Fibroblast of skin of left biceps (primary cell): ENCODE data around the gene HS2ST1.
"Not testable (repeated sequence)": the region's sequence is repeated elsewhere in the genome, so short reads cannot be mapped to it uniquely, and the experiment has no call there.

ENCODE experiments used
- DNase-seq, 2 experiments: peaks; one replicate each; pipeline ENCODE4 v3.0.0-alpha.2; 2013; ENCODE audit warnings: low read depth in 2 of 2

HS2ST1 gene

DNA sequence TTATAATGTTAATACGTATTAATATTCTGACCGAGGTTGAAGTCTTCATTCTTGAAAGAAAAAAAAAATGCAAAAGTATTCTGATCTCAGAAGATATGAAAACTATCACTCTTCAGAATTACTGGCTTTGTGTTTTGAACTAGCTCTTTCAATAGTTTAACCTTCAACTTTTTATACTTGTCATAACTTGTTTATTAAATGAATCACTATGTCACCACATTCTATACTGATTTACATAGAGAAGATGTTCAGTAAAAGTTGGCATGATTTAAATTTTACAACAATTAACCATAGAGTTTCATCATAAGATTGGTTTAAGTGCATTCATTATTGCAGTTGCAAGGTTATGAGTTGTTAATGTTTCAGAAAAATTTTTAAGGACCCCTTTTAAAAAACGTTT is 57.3 kb downstream of the HS2ST1 start:
- DNase-seq = no peak

DNA sequence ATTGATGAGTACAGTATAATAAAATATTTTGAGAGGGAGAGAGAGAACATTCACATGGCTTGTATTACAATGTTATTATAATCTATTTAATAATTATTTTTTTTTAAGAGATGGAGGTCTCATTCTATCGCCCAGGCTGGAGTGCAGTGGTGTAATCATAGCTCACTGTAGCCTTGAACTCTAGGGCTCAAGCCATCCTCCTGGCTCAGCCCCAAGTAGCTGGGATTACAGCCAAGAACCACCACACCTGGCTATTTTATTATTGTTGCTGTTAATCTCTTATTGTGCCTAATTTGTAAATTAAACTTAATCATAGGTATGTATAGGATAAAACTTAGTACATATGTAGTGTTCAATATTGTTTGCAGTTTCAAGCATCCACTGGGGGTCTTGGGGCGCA is 57.8 kb downstream of the HS2ST1 start:
- no peak for DNase-seq

DNA sequence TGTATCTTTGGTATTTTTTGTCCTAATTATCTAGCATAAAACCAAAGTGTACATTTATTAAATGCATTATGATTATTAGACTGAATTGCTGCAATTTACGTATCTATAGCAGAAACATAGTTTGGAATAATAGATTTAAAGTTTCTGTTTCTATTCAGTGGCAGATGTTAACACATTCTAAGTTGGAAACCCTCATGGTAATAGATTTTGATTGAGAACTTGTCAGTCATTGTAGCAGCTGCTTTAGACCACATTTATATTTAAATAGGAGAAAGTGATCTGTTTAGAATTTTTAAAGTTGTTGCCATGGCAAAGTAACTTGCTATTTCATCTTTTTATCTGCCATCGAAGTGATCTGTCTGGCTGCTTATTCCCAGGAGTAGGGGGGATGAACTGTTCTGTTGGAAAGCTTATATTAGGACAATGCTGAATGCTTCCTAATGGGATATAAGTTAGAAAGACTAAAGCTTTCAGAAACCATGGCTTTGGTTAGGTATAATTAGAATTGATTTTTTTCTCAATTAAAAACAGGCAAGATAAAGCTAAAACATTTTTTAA is 61.6 kb downstream of the HS2ST1 start:
- no peak for DNase-seq

DNA sequence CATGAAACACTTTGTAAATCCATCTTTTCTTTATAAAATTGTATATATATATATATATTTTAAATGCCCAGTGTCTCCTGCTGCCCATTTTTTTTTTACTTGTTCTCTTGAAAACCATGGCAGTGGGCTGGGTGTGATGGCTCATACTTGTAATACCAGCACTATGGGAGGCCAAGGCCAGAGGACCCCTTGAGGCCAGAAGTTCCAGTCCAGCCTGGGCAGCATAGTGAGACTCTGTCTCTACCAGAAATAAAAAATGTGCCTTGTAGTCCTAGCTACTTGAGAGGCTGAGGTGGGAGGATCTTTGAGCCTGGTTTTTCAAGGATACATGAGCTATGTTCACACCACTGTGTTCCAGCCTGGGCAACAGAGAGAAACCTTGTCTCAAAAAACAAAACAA is 62.2 kb downstream of the HS2ST1 start:
- no peak for DNase-seq

DNA sequence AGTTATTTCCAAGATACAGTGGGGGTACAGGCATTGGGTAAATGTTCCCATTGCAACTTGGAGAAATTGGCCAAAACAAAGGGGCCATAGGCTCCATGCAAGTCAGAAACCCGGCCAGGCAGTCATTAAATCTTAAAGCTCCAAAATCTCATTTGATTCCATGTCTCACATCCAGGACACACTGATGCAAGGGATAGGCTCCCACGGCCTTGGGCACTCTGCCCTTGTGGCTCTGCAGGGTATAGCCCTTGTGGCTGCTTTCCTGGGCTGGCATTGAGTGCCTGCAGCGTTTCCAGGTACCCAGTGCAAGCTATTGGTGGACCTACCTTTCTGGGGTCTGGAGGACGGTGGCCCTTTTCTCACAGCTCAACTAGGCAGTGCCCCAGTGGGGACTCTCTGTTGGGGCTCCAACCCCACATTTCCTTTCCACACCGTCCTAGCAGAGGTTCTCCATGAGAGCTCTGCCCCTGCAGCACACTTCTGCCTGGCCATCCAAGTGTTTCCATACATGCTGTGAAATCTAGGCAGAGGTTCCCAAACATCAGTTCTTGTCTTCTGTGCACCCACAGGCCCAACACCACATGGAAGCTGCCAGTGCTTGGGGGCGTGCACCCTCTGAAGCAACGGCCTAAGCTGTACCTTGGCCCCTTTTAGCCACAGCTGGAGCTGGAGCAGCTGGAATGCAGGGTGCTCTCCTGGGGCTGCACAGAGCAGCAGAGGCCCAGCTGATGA is 67.2 kb downstream of the HS2ST1 start:
- no peak for DNase-seq

DNA sequence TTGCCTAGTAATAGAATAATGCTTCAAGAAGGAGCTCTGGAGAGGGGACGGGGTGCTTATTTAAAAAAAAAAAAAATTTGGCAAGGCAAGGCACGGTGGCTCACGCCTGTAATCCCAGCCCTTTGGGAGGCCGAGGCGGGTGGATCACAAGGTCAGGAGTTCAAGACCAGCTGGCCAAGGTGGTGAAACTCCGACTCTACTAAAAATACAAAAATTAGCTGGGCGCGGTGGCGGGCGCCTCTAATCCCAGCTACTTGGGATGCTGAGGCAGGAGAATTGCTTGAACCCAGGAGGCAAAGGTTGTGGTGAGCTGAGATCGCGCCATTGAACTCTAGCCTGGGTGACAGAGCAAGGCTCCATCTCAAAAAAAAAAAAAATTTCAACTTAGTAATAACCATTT is 69.2 kb downstream of the HS2ST1 start:
- DNase-seq = not testable (repeated sequence)

DNA sequence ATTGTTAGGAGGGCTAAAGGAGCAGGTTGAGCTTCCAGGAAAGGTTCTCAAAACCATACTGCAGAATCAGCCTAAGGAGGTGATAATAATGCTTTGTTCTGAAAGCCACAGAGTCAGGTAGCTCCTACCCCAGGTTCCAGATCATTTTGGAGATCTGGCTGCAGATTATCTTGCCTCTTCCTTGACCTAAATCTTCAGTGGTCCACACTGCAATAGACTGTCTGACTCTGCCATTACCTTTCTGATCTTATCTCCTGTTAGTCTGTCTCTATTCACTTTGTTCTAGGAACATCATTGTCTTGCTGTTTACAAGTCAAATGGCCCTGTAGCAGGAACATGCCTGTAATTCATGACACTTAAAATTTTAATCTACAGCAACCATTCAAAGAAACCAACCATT is 73.0 kb downstream of the HS2ST1 start:
- DNase-seq = no peak

DNA sequence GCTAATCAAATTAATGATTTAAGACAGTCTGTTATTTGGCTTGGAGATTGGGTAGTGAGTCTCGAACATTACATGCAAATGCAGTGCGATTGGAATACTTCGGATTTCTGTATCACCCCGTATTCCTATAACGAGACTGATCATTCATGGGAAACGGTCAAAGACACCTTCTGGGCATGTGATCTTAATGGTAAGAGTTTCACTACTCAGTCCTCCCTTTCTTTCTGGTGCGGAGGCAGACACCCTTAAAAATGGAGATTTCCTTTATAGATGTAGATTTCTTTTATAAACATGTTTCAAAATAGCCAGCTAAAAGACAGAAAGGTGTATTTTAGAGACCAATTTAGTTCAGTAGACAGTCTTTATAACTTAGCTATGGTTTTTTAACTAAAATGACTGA is 74.4 kb downstream of the HS2ST1 start:
- DNase-seq = no peak

DNA sequence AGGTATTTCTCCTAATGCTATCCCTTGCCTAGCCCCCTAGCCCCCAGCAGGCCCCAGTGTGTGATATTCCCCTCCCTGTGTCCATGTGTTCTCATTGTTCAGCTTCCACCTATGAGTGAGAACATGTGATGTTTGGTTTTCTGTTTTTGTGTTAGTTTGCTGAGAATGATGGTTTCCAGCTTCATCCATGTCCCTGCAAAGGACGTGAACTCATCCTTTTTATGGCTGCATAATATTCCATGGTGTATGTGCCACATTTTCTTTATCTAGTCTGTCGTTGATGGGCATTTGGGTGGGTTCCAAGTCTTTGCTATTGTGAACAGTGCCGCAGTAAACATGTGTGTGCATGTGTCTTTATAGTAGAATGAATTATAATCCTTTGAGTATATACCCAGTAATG is 75.3 kb downstream of the HS2ST1 start:
- DNase-seq = not testable (repeated sequence)

DNA sequence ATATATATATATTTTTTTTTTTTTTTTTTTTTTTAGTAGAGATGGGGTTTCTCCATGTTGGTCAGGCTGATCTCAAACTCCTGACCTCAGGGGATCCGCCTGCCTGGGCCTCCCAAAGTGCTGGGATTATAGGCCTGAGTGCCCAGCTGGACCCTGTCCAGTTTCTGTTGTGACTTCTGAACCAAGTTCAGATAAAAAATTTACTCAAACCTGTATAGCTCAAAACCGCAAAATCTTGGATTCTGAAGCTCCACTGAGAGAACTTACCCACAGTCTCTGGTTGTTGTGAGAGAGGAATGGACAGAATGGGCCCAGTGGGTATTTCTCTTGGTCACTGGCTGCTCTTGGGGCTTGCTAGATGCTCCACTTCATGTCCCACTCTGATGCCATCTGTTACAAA is 76.4 kb downstream of the HS2ST1 start:
- no peak for DNase-seq

DNA sequence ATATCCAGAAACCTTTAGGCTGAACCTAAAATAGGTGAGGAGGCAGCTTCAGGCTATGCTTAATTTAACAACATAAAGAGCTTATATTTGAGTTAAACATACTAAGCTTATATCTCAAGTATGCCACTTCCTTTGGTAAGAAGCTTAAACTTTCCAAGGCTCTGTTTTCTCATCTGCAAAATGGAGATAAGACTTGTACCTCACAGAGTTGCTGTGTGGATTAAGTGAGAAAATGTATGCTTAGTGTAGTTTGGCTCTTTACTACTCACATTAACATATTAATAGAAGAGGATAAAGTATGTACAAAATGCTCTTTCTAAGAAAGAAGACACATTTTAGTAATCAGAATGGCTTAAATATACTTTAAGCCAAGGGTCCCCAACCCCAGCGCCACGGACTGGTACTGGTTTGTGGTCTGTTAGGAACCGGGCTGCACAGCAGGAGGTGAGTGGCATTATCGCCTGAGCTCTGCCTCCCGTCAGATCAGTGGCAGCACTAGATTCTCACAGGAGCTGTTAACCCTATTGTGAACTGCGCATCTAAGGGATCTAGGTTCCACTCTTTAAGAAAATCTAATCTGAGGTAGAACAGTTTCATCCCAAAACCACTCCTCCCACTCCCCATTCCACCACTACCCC is 77.2 kb downstream of the HS2ST1 start:
- no peak for DNase-seq

DNA sequence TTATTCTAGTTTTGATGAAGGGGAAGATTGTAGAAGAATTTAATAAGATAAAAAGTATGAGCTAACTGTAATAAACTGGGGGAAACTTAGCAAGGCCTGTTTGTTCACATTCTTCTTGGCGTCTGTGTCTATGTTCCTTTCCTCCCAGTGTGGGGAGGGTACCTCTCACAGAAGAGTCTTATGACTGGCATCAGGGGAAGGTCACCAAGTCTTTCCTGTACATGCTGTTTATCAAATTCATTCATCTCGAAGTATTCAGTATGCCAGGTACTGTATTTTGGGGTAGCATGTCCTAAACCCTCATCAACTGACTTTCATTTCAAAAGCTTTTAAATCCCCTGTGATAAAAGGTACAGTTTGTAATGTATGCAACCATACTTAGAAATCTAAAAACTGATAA is 78.4 kb downstream of the HS2ST1 start:
- DNase-seq = no peak

DNA sequence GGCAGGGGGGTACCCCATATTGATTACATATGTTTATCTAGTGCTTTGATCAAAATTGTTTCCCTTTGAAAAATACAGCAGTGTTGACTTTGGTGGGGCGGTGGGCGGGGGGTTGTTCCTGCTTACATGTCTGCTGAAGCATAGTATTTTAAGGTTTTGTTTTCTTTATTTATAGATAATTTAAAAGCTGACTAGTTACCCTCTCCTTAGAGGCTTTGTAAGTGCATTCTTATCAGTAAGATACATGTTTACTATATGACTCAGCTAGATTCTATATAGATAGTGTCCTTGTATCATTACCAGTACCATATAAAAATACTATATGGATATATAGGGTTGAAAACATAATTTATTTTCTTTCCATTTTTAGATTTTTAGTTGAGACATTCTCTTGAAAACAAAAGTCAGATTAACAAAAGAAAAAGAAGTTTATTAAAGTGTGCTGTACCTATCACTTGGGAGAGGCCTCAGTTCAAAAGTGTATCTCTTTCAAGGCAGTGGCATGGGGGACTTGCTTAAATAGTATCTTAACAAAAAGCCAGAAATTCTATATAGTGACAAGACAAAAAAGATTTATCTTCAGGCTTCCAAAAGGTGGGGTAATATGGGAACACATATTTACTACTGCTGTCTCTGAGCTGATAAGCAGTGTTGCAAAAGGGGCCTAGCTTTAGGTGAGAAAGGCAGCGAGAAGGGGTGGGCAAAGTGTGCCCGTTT is 79.0 kb downstream of the HS2ST1 start:
- DNase-seq = no peak

DNA sequence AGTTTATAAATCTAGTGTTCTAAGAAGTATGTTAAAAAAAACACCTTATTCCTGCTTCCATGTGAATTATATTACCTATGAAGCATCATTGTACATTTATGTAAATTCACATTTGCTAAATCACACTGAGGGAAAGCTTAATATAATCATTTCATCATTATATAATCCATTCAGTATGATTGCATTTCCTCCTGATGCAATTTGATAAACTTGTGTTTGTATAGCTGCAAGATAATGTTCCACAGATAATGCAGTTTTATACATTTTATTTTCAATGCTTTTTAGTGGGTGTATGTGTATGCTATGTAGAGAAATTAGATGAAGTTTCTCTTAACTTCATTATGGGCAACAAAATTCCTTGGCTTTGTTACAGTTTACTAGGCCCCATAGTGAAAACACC is 79.6 kb downstream of the HS2ST1 start:
- no peak for DNase-seq

DNA sequence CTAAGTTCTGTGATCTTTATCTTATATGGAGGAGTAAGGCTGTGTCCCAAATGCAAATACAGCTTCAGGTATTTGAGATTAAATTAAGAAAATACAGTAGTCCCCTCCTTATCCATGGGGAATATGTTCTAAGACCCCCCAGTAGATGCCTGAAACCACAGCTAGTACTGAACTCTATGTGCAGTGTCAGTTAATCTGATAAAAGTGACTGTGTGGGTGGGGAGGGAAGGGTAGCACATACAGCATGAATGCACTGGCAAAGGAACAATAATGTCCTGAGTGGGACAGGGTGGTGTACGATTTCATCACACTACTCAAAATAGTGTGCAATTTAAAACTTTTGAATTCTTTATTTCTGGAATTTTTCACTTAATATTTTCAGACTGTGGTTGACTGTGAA is 83.1 kb downstream of the HS2ST1 start:
- DNase-seq = no peak

DNA sequence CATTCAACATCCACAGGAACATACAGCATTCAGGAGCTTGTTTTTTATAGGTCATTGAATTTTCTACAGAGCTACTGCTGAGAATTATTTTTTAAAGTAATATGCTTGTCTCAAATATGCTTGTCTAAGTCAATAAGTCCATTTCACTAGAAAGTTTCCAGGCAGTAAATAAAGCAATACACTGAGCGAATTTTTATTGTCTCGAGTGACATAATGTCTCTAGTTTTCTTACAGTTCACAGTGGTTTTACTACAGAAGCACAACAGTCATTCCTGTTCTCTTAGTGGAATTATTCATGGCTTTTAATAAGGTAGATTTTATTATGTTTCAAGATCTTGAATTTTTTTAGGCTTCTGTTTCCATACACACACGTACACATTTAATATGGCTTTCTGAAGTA is 83.8 kb downstream of the HS2ST1 start:
- DNase-seq = no peak

DNA sequence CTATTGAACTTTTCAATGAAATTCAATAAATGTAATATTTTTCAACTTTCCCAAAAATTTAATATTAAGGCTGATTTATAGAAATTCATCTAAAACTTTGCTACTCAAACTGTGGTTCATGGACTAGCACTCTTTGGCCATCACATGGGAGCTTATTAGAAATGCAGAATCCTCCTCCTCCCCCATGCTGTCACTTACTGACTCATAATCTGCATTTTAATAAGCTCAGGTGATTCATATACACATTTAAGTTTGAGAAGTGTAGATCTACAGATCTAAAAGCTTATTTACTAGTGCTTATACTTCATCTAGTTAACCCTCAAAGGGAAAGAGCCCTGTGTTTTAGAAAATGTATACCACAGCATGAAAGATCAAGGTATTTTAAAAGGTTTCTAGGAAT is 84.3 kb downstream of the HS2ST1 start:
- no peak for DNase-seq

DNA sequence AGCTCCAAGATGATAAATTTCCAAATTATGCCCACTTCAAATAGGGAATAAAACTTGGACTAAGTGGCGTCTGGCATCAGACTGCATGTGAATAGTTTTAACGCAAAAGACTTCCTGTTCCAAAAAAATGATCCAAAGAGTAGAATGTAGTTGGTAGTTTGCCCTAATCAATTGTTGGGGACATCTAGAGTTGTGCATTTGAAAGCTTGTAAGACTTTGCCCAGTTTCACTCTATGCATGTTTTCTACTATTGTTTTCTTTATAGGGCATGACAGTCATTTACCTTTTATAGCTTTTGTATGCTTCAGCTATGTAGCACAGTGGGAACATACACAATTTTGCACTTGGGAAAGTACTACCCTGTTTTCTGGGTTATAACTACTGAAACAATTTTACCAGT is 86.0 kb downstream of the HS2ST1 start:
- DNase-seq = no peak

DNA sequence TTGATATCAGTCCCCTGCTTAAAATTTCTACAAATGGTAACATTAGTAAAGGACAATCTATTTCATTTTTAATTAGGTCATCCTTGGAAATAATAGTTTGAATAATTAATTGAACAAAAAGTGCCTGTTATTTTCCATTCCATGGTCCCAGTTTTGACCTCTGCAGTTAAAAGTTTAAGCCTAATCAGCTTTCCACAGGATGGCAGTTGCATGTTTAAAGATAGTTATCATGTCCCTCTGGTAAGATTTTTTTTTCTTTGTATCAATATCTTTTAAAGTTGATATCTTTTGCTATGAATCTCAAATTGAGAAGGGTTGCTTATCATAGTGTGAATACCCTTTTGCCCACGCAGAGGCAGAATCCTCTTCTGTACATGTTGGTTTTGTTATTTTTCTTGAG is 90.4 kb downstream of the HS2ST1 start:
- no peak for DNase-seq

DNA sequence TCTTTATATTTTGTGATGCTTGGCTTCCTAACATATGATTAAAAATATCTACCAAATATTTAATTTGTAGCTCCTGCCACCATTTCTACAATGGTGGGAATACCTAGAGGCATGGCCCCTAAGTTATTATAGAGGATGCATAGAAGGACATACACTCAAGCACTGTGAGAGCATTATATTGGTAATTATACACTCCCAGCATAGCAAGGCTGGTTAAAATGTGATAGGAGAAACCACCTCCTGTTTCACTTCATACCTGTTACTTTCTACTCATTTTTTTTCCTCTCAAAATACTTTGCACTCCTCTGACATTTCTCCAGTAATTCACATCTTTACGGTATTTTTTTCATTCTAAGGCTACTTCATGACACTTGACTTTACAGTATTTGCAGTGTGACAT is 92.9 kb downstream of the HS2ST1 start:
- no peak for DNase-seq

DNA sequence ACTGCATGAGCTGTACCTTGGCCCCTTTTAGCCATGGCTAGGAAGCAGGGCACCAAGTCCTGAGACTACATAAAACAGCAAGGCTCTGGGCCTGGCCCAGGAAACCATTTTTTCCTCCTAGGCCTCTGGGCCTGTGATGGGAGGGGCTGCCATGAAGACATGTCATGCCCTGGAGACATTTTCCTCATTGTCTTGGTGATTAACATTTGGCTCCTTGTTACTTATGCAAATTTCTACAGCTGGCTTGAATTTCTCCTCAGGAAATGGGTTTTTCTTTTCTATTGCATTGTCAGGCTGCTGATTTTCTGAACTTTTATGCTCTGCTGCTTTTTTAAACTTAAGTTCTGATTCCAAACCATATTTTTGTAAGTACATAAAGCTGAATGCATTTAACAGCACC is 99.0 kb downstream of the HS2ST1 start:
- DNase-seq = not testable (repeated sequence)

DNA sequence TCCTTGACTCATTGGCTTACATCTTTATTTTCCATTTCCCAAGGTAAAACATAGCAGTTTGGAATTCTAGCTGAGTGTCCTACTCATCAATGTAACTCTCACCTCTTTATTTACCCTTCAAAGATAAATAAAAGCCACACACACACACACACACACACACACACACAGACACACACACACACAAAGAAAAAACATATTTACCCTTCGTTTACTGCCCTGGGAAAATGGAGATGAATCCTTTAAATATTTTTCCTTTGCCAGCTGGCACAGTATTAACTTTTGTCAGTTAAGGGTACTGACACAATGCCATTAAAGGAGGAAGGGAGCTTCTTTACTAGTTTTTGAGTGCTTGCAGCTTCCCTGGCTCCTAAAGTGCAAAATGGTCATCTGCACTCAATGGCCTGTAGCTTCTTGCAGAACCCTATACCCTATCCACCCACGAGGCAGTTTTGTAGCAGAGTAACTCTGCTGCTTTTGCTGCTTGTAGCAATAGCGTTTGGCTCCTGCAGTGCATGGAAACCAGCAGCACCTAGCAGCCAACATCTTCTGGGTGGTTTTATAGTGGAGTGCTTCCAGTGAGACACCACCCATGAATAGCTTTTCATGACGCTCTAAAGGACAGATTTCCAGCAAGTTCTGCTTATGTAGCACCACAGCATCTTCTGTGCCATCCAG is 103.7 kb downstream of the HS2ST1 start:
- no peak for DNase-seq
